Measurements from ENCODE around the gene GKN2.
"Not testable (repeated sequence)": the region's sequence is repeated elsewhere in the genome, so short reads cannot be mapped to it uniquely, and the experiment has no call there.

The GKN2 gene

GRCh38 chr2:68959001-68959400 is 6.3 kb upstream of the GKN2 start:
- DNase-seq: no peak

GRCh38 chr2:68955432-68955831 is 2.7 kb upstream of the GKN2 start:
- DNase-seq: not testable (repeated sequence)

GRCh38 chr2:68951899-68952298 is 794 bp downstream of the GKN2 start:
- no peak for DNase-seq

- DNase-seq: no peak
These were observed 4.0 kb downstream of the GKN2 start for GRCh38 chr2:68948710-68949109.

- DNase-seq: no peak
These were observed 6.6 kb downstream of the GKN2 start for GRCh38 chr2:68946117-68946516.

- peak; percentile 81 for DNase-seq
These were observed 8.8 kb downstream of the GKN2 start for GRCh38 chr2:68943581-68944568.

- DNase-seq: no peak
These were observed 9.9 kb downstream of the GKN2 start for GRCh38 chr2:68942827-68943226.

GRCh38 chr2:68940369-68940768 is 12.3 kb downstream of the GKN2 start:
- no peak for DNase-seq

GRCh38 chr2:68939962-68940361 is 12.7 kb downstream of the GKN2 start:
- DNase-seq: no peak

GRCh38 chr2:68938938-68939337 is 13.8 kb downstream of the GKN2 start:
- DNase-seq: no peak

- no peak for DNase-seq
These were observed 15.2 kb downstream of the GKN2 start for GRCh38 chr2:68937346-68938055.

- DNase-seq: no peak
These were observed 15.8 kb downstream of the GKN2 start for GRCh38 chr2:68936889-68937288.

GRCh38 chr2:68936427-68936826 is 16.3 kb downstream of the GKN2 start:
- DNase-seq: no peak

GRCh38 chr2:68935471-68935870 is 17.2 kb downstream of the GKN2 start:
- DNase-seq: no peak

GRCh38 chr2:68934021-68934420 is 18.7 kb downstream of the GKN2 start:
- no peak for DNase-seq

- no peak for DNase-seq
These were observed 20.3 kb downstream of the GKN2 start for GRCh38 chr2:68932402-68932801.

GRCh38 chr2:68931799-68932198 is 20.9 kb downstream of the GKN2 start:
- no peak for DNase-seq

GRCh38 chr2:68931149-68931711 is 21.5 kb downstream of the GKN2 start:
- DNase-seq: no peak

- no peak for DNase-seq
These were observed 25.9 kb downstream of the GKN2 start for GRCh38 chr2:68926796-68927195.

GRCh38 chr2:68925295-68925896 is 27.3 kb downstream of the GKN2 start:
- DNase-seq: peak; percentile 78

GRCh38 chr2:68921646-68922045 is 31.0 kb downstream of the GKN2 start:
- no peak for DNase-seq

- DNase-seq: no peak
These were observed 32.1 kb downstream of the GKN2 start for GRCh38 chr2:68920481-68921170.

- DNase-seq: no peak
These were observed 34.2 kb downstream of the GKN2 start for GRCh38 chr2:68918497-68918896.
